HepG2 (cell line): Measurements from ENCODE around the gene HBG1. TPM values are rescaled to one million over a fixed set of nuclear protein-coding genes. Genes with fewer than 3 reads are reported as not detected.

ENCODE experiments used
- ATAC-seq: fragments of 200-7000 bp; cut with Tn5 transposase; 3 replicates; pipeline ENCODE4 v1.9.1; 2020; ENCODE audit warnings: mild to moderate bottlenecking, moderate library complexity
- BruUV-seq: library from RNA; stranded (reverse); fragments of 400-500 nt; replicated peaks from 2 replicates; lab custom pipeline; 2021; lab: Mats Ljungman, UMichigan
- CTCF ChIA-PET: fragments of 300-600 bp; formaldehyde crosslinking; extraction: SDS; loops from one replicate; lab custom pipeline; 2021; ENCODE audit warnings: low total read pairs, inconsistent platforms, low intra/inter-chr PET ratio; lab: Yijun Ruan, JAX
- POLR2A ChIA-PET: fragments of 350-600 bp; sonication (Branson Sonifier 250); formaldehyde crosslinking; loops from one replicate; lab custom pipeline; 2020; ENCODE audit warnings: antibody characterized with exemption, inconsistent platforms; lab: Yijun Ruan, JAX
- DNase-seq: peaks from one replicate; pipeline ENCODE4 v3.0.0-alpha.2; 2015; ENCODE audit warnings: low spot score
- FAIRE-seq: peaks from 3 replicates; lab custom pipeline; 2011; peaks lifted over from hg19 to GRCh38; lab: Jason Lieb, UNC
- H2AFZ ChIP-seq: one replicate; pipeline ENCODE4 v1.6.1; 2011; ENCODE audit warnings: low read length, inconsistent platforms
- H3K27ac ChIP-seq: fragments of 300-600 bp; 3 replicates; pipeline ENCODE4 v1.8.0; 2011; ENCODE audit warnings: mixed run types, mild to moderate bottlenecking, mixed read lengths, low read length, inconsistent platforms; ENCODE audit not compliant: insufficient read depth; ENCODE audit errors: extremely low read length
- H3K27me3 ChIP-seq, 2 experiments: fragments of 200-600 bp in 1 of 2; 2 replicates in 1 of 2; 3 replicates in 1 of 2; pipeline versions ENCODE4 v1.6.0 to v1.8.0; 2011; ENCODE audit warnings: low read length in 2 of 2, mild to moderate bottlenecking in 2 of 2, moderate library complexity in 2 of 2, inconsistent platforms in 1 of 2; ENCODE audit not compliant: insufficient read depth in 2 of 2, control insufficient read depth in 1 of 2
- H3K36me3 ChIP-seq, 2 experiments: fragments of 200-600 bp in 1 of 2; replicated peaks in 1 of 2; 2 replicates in 1 of 2; 3 replicates in 1 of 2; pipeline versions ENCODE4 v1.5.1 to v1.8.0; 2011; ENCODE audit warnings: low read length in 2 of 2, inconsistent platforms in 1 of 2; ENCODE audit not compliant: insufficient read depth in 2 of 2, control insufficient read depth in 1 of 2
- H3K4me1 ChIP-seq: 2 replicates; pipeline ENCODE4 v1.5.1; 2012; ENCODE audit warnings: low read length, inconsistent platforms; ENCODE audit not compliant: insufficient read depth
- H3K4me2 ChIP-seq: 2 replicates; pipeline ENCODE4 v1.6.0; 2011; ENCODE audit warnings: low read depth, low read length, inconsistent platforms
- H3K4me3 ChIP-seq, 3 experiments: fragments of 200-600 bp in 1 of 3; sonication (generic), shearing (Covaris generic) in 1 of 3; replicated peaks in 1 of 3; 2 replicates each; pipeline ENCODE4 v1.5.1; 2011 to 2016; ENCODE audit warnings: low read length in 3 of 3, inconsistent platforms in 2 of 3, low read depth in 2 of 3, mild to moderate bottlenecking in 2 of 3, control low read depth in 1 of 3, mixed read lengths in 1 of 3; ENCODE audit not compliant: insufficient read depth in 1 of 3
- H3K79me2 ChIP-seq: one replicate; pipeline ENCODE4 v1.6.1; 2011; ENCODE audit warnings: low read length, inconsistent platforms; ENCODE audit not compliant: insufficient read depth
- H3K9ac ChIP-seq: 2 replicates; pipeline ENCODE4 v1.6.0; 2011; ENCODE audit warnings: mild to moderate bottlenecking, low read depth, low read length, inconsistent platforms; ENCODE audit not compliant: insufficient read depth
- H3K9me3 ChIP-seq: 2 replicates; pipeline ENCODE4 v1.5.1; 2012; ENCODE audit warnings: mild to moderate bottlenecking, low read length
- H4K20me1 ChIP-seq: 2 replicates; pipeline ENCODE4 v1.6.0; 2011; ENCODE audit warnings: inconsistent platforms, mild to moderate bottlenecking, low read length, moderate library complexity; ENCODE audit not compliant: insufficient read depth
- ASH2L ChIP-seq: fragments of 300-600, 200-600 bp; sonication (generic); IDR thresholded peaks from 2 replicates; pipeline ENCODE4 v1.7.0; 2017; ENCODE audit warnings: low read depth, mild to moderate bottlenecking, moderate library complexity, mixed read lengths, low read length; ENCODE audit not compliant: insufficient read length
- BRCA1 ChIP-seq: sonication (generic); formaldehyde crosslinking; IDR thresholded peaks from 2 replicates; pipeline ENCODE4 v1.4.0; 2020; ENCODE audit warnings: missing genetic modification reagents
- E2F1 ChIP-seq: sonication (generic); formaldehyde crosslinking; IDR thresholded peaks from 2 replicates; pipeline ENCODE4 v1.5.0; 2020; ENCODE audit warnings: missing genetic modification reagents
- FLYWCH1 ChIP-seq: sonication (generic); formaldehyde crosslinking; IDR thresholded peaks from 2 replicates; pipeline ENCODE4 v1.8.1; 2023; ENCODE audit warnings: mild to moderate bottlenecking, missing genetic modification reagents
- GATAD1 ChIP-seq: IDR thresholded peaks from 2 replicates; pipeline ENCODE4 v1.6.1; 2016; ENCODE audit warnings: missing genetic modification reagents, missing compliant biosample characterization
- KDM2A ChIP-seq: sonication (generic); formaldehyde crosslinking; IDR thresholded peaks from 2 replicates; pipeline ENCODE4 v1.4.0; 2020; ENCODE audit warnings: low read depth, missing genetic modification reagents, borderline replicate concordance
- PAF1 ChIP-seq: IDR thresholded peaks from 2 replicates; pipeline ENCODE4 v1.6.1; 2016; ENCODE audit warnings: missing genetic modification reagents, missing compliant biosample characterization
- PAX8 ChIP-seq: sonication (generic); formaldehyde crosslinking; IDR thresholded peaks from 2 replicates; pipeline ENCODE4 v1.8.0; 2022; ENCODE audit warnings: mild to moderate bottlenecking, missing genetic modification reagents, borderline replicate concordance
- SAP130 ChIP-seq: IDR thresholded peaks from 2 replicates; pipeline ENCODE4 v1.6.1; 2016; ENCODE audit warnings: low read depth
- SP2 ChIP-seq: sonication (generic); formaldehyde crosslinking; IDR thresholded peaks from 2 replicates; pipeline ENCODE4 v1.5.1; 2020; ENCODE audit warnings: mild to moderate bottlenecking, missing genetic modification reagents
- SSRP1 ChIP-seq: IDR thresholded peaks from 2 replicates; pipeline ENCODE4 v1.6.1; 2016; ENCODE audit warnings: control low read depth
- YEATS4 ChIP-seq: sonication (generic); formaldehyde crosslinking; IDR thresholded peaks from 2 replicates; pipeline ENCODE4 v1.4.0; 2020; ENCODE audit warnings: missing genetic modification reagents, borderline replicate concordance
- ZBTB34 ChIP-seq: sonication (generic); formaldehyde crosslinking; IDR thresholded peaks from 2 replicates; pipeline ENCODE4 v1.8.0; 2022; ENCODE audit warnings: mild to moderate bottlenecking, missing genetic modification reagents
- ZNF10 ChIP-seq: sonication (generic); formaldehyde crosslinking; IDR thresholded peaks from 2 replicates; pipeline ENCODE4 v1.4.0; 2020; ENCODE audit warnings: mild to moderate bottlenecking, low read depth, missing genetic modification reagents, borderline replicate concordance
- ZNF367 ChIP-seq: sonication (generic); formaldehyde crosslinking; IDR thresholded peaks from 2 replicates; pipeline ENCODE4 v1.4.0; 2020; ENCODE audit warnings: missing genetic modification reagents, borderline replicate concordance
- ZNF543 ChIP-seq: sonication (generic); formaldehyde crosslinking; IDR thresholded peaks from 2 replicates; pipeline ENCODE4 v1.4.0; 2020; ENCODE audit warnings: mild to moderate bottlenecking, missing genetic modification reagents
- ZNF703 ChIP-seq: sonication (generic); formaldehyde crosslinking; IDR thresholded peaks from 2 replicates; pipeline ENCODE4 v1.5.1; 2020; ENCODE audit warnings: missing genetic modification reagents, mild to moderate bottlenecking, moderate library complexity, borderline replicate concordance
- WGBS: methylation state at CpG from one replicate; pipeline ENCODE4 v1.1.6; 2017; ENCODE audit warnings: low lambda C conversion rate; 5-methylcytosine and 5-hydroxymethylcytosine counted together
- in situ Hi-C: cut with HindIII; loops from 2 replicates; pipeline ENCODE4 v1.10.0; 2017; ENCODE audit warnings: low pct_unique_long_range_greater_than_20kb; ENCODE audit not compliant: extremely low pct_ligation_motif_present
- intact Hi-C: fragments of 100-400 bp; cut with micrococcal nuclease; formaldehyde crosslinking; loops from one replicate; pipeline ENCODE4 v1.10.0; 2022; ENCODE audit not compliant: unreplicated experiment
- polyA plus RNA-seq, 8 experiments: library from polyadenylated mRNA; depleted of rRNA in 3 of 8; stranded (reverse) in 7 of 8; unstranded in 1 of 8; fragments of >200 nt; fragmentation: Illumina TruSeq in 4 of 8; extraction: Trizol in 4 of 8; gene quantifications; 2 replicates each; pipeline versions ENCODE4 v1.2.1 to v1.2.3, GENCODE V29; 2011 to 2016; ENCODE audit warnings: low read depth in 4 of 8, missing spikeins in 1 of 8, mixed read lengths in 1 of 8; ENCODE audit not compliant: insufficient read depth in 1 of 8
- total RNA-seq, 5 experiments: library from RNA; depleted of rRNA; stranded (reverse); fragments of >200 nt; fragmentation: Illumina TruSeq; extraction: Trizol; gene quantifications; 2 replicates each; pipeline ENCODE4 v1.2.3, GENCODE V29; 2016; ENCODE audit warnings: low read depth in 1 of 5
- TF ChIP-seq, protein P1 (sequence below): sonication (generic); formaldehyde crosslinking; IDR thresholded peaks from 2 replicates; pipeline ENCODE4 v1.5.0; 2020; ENCODE audit warnings: mild to moderate bottlenecking, low read depth, missing genetic modification reagents, borderline replicate concordance
- TF ChIP-seq, protein P2 (sequence below): sonication (generic); formaldehyde crosslinking; IDR thresholded peaks from 2 replicates; pipeline ENCODE4 v1.5.0; 2020; ENCODE audit warnings: missing genetic modification reagents
- TF ChIP-seq, protein P3 (sequence below): IDR thresholded peaks from 2 replicates; pipeline ENCODE4 v1.6.1; 2016; ENCODE audit warnings: missing biosample characterization, missing genetic modification reagents, low read depth

HBG1 gene
- total and polyA plus RNA-seq, 2 of the 13 experiments (the other 11 are each of a cell fraction or from before 2014, with no cell fraction given) = not detected

DNA sequence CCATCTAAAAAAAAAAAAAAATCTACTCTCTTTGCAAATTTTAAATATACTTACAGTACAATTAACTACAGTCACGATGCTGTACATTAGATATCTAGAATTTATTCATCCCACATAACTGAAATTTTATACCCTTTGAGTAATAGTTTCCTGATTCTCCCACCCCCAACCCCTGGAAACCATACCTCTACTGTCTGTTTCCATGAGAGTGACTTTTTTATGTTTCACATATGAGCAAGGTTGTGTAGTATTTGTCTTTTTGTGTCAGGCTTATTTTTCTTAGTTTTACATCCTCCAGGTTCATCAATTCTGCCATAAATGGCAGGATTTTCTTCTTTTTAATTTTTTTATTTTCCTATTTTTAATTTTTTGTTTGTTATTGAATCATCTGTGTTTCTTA, 26.0 kb downstream of the HBG1 start:
- H3K36me3 ChIP-seq = no peaks in the 10 kb centered on the region
- no peak overlapping the region for H3K4me3 ChIP-seq
- BruUV-seq = no TSS peak
- no peak overlapping the region for H2AFZ ChIP-seq
- 3% methylated on average over 1 of the region's 1 CpG for WGBS
- no peak for ATAC-seq
- no peak overlapping the region for H3K9ac ChIP-seq
- H4K20me1 ChIP-seq = no peaks in the 10 kb centered on the region
- intact Hi-C loops = no loop called here
- in situ Hi-C loops = no loop called here
- no peaks in the 10 kb centered on the region for H3K9me3 ChIP-seq
- POLR2A ChIA-PET = no interaction called here
- H3K79me2 ChIP-seq = no peaks in the 10 kb centered on the region
- TF ChIP-seq SP2 (CRISPR knock-in tag) (no peak), E2F1 (CRISPR knock-in tag) (no peak), ZNF543 (no peak), KDM2A (no peak), ZNF703 (CRISPR knock-in tag) (no peak), SSRP1 (CRISPR knock-in tag) (no peak), BRCA1 (no peak), ZNF367 (CRISPR knock-in tag) (no peak), FLYWCH1 (CRISPR knock-in tag) (no peak), ZNF10 (CRISPR knock-in tag) (no peak), PAF1 (CRISPR knock-in tag) (no peak), ZBTB34 (no peak), SAP130 (CRISPR knock-in tag) (no peak), ASH2L (no peak), YEATS4 (CRISPR knock-in tag) (no peak), GATAD1 (CRISPR knock-in tag) (no peak), PAX8 (CRISPR knock-in tag) (no peak)
- TF ChIP-seq, protein P1, sequence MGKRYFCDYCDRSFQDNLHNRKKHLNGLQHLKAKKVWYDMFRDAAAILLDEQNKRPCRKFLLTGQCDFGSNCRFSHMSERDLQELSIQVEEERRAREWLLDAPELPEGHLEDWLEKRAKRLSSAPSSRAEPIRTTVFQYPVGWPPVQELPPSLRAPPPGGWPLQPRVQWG = no peak
- TF ChIP-seq, protein P2, sequence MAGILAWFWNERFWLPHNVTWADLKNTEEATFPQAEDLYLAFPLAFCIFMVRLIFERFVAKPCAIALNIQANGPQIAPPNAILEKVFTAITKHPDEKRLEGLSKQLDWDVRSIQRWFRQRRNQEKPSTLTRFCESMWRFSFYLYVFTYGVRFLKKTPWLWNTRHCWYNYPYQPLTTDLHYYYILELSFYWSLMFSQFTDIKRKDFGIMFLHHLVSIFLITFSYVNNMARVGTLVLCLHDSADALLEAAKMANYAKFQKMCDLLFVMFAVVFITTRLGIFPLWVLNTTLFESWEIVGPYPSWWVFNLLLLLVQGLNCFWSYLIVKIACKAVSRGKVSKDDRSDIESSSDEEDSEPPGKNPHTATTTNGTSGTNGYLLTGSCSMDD (CRISPR knock-in tag) = no peak
- TF ChIP-seq, protein P3, sequence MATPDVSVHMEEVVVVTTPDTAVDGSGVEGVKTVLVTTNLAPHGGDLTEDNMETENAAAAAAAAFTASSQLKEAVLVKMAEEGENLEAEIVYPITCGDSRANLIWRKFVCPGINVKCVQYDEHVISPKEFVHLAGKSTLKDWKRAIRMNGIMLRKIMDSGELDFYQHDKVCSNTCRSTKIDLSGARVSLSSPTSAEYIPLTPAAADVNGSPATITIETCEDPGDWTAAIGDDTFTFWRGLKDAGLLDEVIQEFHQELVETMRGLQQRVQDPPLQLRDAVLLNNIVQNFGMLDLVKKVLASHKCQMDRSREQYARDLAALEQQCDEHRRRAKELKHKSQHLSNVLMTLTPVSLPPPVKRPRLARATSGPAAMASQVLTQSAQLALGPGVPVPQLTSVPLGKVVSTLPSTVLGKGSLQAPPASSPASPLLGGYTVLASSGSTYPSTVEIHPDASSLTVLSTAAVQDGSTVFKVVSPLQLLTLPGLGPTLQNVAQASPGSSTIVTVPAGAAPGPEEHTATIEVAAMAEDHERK = no peak
- no peak for DNase-seq
- CTCF ChIA-PET = no interaction called here
- H3K4me2 ChIP-seq = no peak overlapping the region
- no peak for FAIRE-seq
- no peak overlapping the region for H3K27ac ChIP-seq
- no peaks in the 10 kb centered on the region for H3K4me1 ChIP-seq
- H3K27me3 ChIP-seq = peaks cover 0 to 3% of the 10 kb centered on the region in 2 experiments; a peak in 1 of 5 replicates
